HuH-7 (cell line): ENCODE data around the gene PIPOX.
A peak's percentile ranks its signal among the peaks of the same experiment; 100 is the strongest.

ENCODE experiments used
- DNase-seq: peaks from one replicate; pipeline ENCODE4 v3.0.0; 2011; ENCODE audit warnings: low spot score

PIPOX gene

GRCh38 chr17:29042679-29043538, at the start of gene PIPOX:
Gene PIPOX, plus strand, starts transcription at chr17:29043141. Its CDS starts 85 bp downstream, at chr17:29043226.
- peak; percentile 72 for DNase-seq

DNA sequence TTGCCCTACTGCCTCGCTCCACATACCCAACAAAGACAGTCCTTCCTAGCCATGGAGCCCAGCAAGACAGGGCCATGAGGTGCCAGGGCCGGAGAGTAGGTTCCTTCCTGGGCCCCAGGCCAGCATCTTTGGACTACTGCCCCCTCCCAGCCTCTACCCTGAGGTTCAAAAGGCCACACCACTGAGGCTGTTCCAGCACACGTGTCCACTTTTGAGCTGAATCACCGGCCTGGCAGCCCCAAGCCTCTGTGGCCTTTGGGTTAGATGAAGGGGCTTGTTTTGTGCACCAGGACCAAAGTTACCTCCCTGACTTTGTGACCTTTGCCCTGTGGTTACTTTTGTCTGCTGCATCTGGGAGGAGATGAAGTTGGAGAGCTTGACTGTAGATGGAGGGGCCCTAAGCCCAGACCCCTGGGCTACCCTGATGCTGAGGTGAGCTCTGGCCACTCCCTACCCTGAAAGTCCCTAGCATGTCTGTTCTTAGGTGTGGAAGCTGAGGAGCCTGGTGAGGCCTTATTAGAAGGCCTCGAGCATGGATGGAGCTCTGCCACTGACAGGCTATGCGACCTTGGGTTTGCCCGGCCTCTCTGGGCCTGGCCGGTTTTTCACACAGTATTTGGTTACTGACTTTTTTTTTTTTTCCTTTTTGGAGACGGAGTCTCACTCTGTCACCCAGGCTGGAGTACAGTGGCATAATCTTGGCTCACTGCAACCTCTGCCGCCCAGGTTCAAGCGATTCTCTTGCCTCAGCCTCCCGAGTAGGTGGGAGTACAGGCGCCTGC, 49.1 kb upstream of the PIPOX start:
- no peak for DNase-seq

DNA sequence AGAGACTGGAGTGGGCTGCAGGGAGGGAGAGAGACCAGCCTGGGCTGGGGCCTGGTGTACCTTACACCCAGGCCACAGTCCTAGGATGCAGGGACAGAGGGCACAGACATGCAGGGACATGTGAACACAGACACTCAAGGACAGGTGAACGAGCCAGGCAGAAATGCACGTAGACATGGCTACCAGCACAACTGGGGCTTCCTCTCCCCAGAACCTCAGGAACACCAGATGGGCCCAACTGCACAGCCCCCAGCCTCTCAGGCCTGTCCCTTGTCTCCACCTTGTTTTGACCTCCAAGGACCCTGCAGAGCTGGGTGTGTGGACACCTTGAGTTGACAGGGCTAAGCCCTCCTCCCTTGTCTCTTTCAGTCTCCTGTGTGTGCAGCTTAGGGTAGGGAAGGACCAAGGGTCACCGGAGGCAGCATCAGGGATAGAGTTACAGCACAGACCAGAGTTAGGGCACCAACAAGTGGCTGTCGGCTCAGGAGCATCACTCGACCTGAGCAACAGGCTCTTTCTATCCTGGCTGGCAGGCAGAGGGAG, 46.3 kb upstream of the PIPOX start:
- DNase-seq, result peak; percentile 60

- DNase-seq, result no peak
Measured at GRCh38 chr17:28997806-28998205, 45.1 kb upstream of the PIPOX start.

DNA sequence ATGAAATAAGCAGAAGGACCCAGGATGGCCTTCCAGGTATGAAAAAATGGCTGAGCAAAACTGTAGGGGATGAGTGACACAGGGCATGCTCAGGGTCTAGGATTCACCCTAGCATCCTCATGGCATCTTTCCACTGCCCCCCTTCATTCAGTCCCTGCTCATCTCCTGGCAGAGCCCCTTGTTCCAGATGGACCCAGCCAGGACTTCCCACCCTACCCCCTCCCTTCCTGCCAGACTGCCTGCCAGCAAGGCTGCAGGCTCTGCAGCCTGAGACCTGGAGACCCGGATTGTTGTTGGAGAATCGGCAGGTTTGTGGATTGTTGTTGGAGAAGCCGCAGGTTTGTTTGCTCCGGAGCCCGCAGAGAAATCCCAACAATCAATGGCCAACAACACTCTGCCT, 43.7 kb upstream of the PIPOX start:
- no peak for DNase-seq

DNA sequence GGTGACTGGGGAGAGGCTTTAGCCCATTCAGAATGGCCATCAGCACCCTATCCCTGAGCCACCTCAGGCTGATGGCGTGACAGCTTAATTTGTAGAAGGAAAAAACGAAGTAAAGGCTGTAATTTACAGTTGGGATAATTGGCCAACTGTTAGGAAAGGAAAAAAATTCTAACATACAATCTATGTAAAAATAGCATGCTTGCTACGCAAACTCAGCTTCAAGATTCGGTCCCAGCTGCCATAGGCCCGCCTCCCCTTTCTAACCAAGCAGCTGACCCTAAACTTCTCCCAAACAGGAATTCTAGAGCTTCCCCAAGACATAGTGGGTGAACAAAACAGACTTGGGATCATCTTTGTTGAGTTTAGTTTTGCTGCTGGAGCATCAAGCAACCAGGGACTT, 42.0 kb upstream of the PIPOX start:
- no peak for DNase-seq

- no peak for DNase-seq
Measured at GRCh38 chr17:29002811-29003210, 40.1 kb upstream of the PIPOX start.

DNA sequence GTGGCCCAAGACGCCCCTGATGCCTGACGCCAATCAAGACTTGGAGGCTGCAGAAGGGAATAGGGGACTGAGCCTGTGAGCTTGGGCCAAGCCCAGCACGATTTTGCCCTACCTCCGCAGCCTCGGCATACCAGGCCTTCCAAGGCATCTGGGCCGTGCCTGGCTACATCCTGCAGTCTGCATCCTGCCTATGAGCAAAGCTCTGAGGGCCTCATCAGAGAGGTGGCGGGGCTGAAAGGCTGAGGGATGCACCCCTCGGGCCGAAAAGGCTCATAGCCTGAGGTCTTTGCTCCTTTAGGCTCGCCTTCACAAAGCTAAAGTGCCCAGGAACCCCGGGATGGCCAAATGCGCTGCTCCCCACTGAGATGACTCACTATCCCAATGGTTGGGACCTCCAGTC, 39.7 kb upstream of the PIPOX start:
- no peak for DNase-seq

DNA sequence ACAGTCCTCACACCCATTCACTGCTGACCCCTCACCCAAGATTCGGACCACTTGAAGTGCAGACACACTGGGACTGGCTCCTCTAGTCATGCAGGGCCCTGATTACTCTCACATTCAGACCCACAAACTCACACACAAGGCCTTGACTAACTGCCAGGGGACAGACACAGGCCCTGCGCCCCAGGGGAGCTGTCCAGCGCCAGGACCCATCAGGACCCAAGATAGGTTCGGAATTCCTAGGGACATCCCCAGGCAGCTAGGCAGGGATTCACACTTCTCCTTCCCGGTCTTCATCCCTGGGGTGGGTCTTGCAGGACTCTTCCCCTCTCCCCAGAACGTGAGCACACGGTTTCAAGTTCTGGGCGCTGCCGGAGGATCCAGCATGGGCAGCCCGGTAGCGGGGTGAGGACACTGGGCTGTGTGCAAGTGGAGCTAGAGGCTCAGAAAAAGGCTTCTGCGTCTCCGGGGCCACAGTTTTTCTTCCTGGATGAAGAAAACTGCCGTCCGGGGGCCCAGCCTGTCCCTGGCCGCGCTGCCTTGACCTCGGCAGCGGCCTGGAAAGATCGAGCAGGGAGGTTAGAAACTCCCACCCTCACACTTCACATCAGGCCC, 38.8 kb upstream of the PIPOX start:
- DNase-seq, result no peak

DNA sequence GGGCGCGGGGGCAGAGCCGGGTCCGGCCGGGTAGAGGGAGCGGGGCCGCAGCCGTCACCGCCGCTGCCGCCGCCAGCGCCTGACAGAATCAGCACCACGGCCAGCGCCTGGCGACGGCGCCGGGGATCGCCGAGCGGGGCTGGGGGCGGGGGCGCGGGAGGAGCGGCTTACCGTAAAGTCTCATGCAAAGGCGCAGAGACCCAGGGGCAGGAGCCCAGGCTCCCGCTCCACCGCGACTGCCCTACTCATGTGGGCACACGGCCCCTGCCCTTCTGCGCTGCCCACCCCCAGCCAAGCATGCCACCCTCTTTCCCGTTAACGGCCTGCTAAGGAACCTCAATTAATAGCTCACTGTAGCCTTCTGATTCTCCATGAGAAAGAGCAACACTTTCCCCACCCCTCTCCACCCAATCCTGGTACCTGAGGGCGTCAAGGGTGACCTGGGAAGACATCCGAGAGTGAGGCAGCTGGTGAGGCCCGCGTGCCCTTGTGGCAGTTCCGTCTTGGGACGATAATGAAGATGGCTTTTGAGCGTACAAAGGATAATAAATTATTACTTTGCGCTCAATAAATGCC, 36.9 kb upstream of the PIPOX start, which contains the start of gene SEZ6:
Gene SEZ6 (minus strand): TSS at position 98 of the 576 bp plus-strand sequence. CDS start 164 bp downstream, outside the sequence.
- DNase-seq, result peak; percentile 91

- DNase-seq, result no peak
Measured at GRCh38 chr17:29007456-29007855, 35.5 kb upstream of the PIPOX start.

GRCh38 chr17:29007860-29008455, 35.0 kb upstream of the PIPOX start:
- no peak for DNase-seq

DNA sequence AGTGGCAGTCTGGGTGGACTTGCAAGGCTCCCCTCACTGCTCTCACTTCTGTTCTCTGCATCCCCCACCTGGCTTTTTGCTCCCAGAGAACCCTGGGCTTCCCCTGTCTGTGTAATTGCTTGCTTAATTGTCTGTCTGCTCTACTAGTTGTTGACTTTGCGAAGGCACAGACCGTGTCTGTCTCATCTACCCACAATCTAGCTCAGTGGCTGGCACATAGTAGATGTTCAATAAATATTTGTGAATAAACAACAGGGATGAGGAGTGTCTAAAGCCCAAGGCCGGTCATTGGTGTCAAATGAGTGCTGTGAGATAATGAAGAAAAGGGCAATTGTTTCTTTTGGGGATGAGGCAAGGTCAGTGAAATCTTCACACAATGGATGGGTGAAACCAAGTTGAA, 34.4 kb upstream of the PIPOX start:
- no peak for DNase-seq

- DNase-seq, result no peak
Measured at GRCh38 chr17:29010129-29010528, 32.8 kb upstream of the PIPOX start.

DNA sequence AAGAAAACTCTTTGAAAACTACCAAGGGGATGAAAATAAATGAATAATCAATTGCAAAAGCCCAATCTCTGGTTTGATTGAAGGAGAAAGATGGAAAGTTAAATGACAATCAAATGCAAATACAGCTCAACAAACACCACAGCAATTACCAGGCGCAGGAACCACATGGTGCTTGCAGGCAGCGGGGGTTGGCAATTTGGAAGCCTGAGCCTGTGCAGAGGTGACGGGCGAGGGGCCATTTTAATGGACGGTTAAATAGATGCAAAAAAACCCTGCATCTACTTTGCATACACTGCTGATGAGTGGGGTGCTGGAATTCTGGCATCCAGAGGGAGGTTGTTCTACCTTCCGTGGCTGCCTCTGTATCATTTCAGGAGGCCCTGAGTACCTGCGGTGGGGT, 32.4 kb upstream of the PIPOX start:
- DNase-seq, result no peak

DNA sequence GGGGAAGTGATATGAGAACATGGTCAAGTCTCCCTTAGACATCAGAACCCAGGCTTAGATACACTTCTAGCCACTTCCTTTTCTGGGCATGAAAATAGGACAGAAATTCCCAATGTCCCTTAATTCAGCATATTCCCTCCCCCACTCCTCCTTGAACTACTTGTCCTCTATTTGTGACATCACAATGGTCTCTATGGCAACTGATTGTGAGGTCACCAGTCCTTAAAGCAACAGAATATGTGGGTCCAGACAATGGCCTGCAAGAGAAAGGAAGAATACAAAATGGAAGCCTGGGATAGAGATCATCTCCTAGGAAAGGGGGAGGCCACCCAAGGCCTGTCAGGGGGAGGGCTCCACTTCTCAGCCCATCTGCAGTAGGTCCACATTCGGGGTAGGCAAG, 30.4 kb upstream of the PIPOX start:
- DNase-seq, result no peak

DNA sequence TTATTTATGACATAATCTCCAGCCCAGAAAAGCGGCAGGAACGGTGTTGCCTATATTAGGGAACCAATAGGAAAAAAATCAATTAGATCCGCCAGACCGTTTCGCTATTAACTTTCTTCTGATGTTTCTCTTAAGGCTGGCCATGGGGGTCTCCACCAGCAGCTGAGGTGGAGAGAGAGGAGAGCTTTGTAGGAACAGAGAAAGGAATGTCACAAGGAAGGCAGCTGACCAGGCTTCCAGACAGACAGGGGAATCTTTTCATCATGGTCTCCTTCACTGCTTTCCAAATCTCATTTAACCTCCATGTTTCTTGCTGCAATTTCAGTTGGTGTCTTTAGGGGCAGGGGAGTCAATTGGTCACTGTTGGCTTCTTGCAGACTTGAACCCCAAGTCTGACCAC, 28.2 kb upstream of the PIPOX start:
- no peak for DNase-seq

DNA sequence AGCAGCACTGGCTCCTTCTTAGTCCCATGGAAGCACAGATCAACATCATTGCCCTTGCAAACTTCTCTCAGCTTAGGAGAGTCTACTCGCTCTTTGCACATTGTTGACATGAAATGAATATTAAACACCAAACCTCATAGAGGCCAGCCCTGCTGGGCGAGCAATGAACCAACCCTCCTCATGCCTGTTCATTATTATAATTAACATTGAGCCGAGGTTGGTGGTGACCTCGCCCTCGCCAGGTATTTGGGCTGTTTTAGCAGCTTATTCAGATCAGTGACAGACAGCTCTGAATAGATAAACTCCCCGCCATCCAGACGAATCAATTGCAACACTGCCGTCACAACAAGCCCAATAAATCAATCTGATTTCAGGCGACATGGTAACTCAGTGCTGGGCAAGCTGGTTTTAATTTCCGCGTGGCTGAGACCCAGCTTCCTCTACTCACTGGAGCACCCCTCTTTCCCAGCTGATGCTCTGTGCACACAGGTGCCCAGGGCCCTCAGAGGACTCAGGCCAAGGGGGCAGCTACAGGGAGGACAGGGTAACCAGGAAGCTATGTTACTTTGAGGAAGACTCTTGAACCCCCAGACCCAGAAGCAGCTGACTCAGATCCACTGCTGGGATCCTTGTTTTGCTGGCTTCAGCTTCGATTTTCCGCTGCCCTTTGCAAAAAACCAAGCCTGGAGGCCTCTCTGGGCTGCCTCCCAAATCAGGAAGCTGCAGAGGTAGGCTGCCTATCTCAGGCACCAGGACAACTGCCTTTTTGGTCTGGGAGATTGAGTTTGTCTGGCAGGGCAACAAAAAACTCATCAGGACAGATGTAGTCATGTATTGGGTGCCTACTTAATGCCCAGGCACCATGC, 26.4 kb upstream of the PIPOX start:
- no peak for DNase-seq

GRCh38 chr17:29018788-29019474, 24.0 kb upstream of the PIPOX start:
- no peak for DNase-seq
